NB4 (cell line): ENCODE data around the gene RAD23B.

Experiments
- MYC ChIP-seq: IDR thresholded peaks from 2 replicates; pipeline ENCODE4 v1.6.1; 2011; ENCODE audit warnings: low read depth, low read length
- POLR2A ChIP-seq: IDR thresholded peaks from 2 replicates; pipeline ENCODE4 v1.6.1; 2011; ENCODE audit warnings: mild to moderate bottlenecking; ENCODE audit not compliant: insufficient read length; ENCODE audit errors: extremely low read depth
- TF ChIP-seq, protein P1 (sequence below): IDR thresholded peaks from one replicate; pipeline ENCODE4 v1.5.1; 2012; ENCODE audit warnings: low read depth, low read length
- TF ChIP-seq, protein P2 (sequence below): IDR thresholded peaks from 2 replicates; pipeline ENCODE4 v1.6.1; 2011; ENCODE audit warnings: low read depth, low read length

DNA sequence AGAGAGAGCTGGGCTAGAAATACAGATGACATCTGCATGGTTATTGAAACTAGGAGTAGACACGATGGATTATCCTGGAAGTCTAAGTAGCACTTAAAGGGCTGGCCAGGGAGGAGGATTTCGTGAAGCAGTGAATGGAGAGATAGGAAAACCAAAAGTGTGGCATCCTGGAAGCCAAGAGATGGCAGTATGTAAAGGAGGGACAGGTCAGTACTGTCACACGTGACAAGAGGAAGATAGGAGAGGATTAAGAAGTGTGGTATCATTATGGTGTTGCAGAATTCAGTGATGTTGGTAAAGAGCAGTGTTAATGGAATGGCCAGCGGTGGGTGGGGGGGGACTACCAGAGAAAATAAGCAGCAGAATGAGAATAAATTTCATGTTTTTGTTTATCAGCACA, 11.7 kb downstream of the RAD23B start:
- TF ChIP-seq, protein P1, sequence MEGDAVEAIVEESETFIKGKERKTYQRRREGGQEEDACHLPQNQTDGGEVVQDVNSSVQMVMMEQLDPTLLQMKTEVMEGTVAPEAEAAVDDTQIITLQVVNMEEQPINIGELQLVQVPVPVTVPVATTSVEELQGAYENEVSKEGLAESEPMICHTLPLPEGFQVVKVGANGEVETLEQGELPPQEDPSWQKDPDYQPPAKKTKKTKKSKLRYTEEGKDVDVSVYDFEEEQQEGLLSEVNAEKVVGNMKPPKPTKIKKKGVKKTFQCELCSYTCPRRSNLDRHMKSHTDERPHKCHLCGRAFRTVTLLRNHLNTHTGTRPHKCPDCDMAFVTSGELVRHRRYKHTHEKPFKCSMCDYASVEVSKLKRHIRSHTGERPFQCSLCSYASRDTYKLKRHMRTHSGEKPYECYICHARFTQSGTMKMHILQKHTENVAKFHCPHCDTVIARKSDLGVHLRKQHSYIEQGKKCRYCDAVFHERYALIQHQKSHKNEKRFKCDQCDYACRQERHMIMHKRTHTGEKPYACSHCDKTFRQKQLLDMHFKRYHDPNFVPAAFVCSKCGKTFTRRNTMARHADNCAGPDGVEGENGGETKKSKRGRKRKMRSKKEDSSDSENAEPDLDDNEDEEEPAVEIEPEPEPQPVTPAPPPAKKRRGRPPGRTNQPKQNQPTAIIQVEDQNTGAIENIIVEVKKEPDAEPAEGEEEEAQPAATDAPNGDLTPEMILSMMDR = no peak
- no peak for TF ChIP-seq POLR2A
- TF ChIP-seq, protein P2, sequence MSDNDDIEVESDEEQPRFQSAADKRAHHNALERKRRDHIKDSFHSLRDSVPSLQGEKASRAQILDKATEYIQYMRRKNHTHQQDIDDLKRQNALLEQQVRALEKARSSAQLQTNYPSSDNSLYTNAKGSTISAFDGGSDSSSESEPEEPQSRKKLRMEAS = no peak
- TF ChIP-seq MYC = no peak
